Endothelial cell of umbilical vein (primary cell): Measurements from ENCODE around the gene NME5. TPM values are rescaled to one million over a fixed set of nuclear protein-coding genes. Genes with fewer than 3 reads are reported as not detected.

Source experiments
- BruUV-seq: library from RNA; stranded (reverse); fragments of 400-500 nt; replicated peaks from 2 replicates; lab custom pipeline; 2021; lab: Mats Ljungman, UMichigan
- CTCF ChIA-PET: fragments of 300-600, 350-600 bp; sonication (Branson Sonifier 250); formaldehyde crosslinking; loops from one replicate; lab custom pipeline; 2021; ENCODE audit warnings: antibody characterized with exemption, inconsistent platforms; lab: Charles Lee
- POLR2A ChIA-PET: fragments of 300-600, 350-600 bp; sonication (Branson Sonifier 250); formaldehyde crosslinking; loops from one replicate; lab custom pipeline; 2021; ENCODE audit warnings: antibody characterized with exemption, inconsistent platforms; lab: Charles Lee
- DNase-seq: peaks from one replicate; pipeline ENCODE4 v3.0.0-alpha.2; 2011; ENCODE audit warnings: low read depth, low spot score
- FAIRE-seq: peaks from 2 replicates; lab custom pipeline; 2011; peaks lifted over from hg19 to GRCh38; lab: Jason Lieb, UNC
- H2AFZ ChIP-seq: 2 replicates; pipeline ENCODE4 v1.6.0; 2012; ENCODE audit warnings: low read depth, low read length, control low read depth, inconsistent platforms
- H3K27ac ChIP-seq: 2 replicates; pipeline ENCODE4 v1.5.1; 2011; ENCODE audit warnings: low read depth, mild to moderate bottlenecking, control low read depth, low read length, moderate library complexity; ENCODE audit not compliant: insufficient read depth
- H3K27me3 ChIP-seq, 2 experiments: 2 replicates each; pipeline versions ENCODE4 v1.6.0 to v1.6.1; 2011; ENCODE audit warnings: low read length in 2 of 2, mixed read lengths in 1 of 2; ENCODE audit not compliant: control insufficient read depth in 2 of 2, insufficient read depth in 2 of 2
- H3K36me3 ChIP-seq, 2 experiments: 2 replicates in 1 of 2; 3 replicates in 1 of 2; pipeline ENCODE4 v1.5.1; 2011; ENCODE audit warnings: low read length in 2 of 2, mild to moderate bottlenecking in 1 of 2, moderate library complexity in 1 of 2; ENCODE audit not compliant: control insufficient read depth in 2 of 2, insufficient read depth in 2 of 2; ENCODE audit errors: extremely low read depth in 1 of 2
- H3K4me1 ChIP-seq: 3 replicates; pipeline ENCODE4 v1.5.1; 2011; ENCODE audit warnings: mild to moderate bottlenecking, low read length; ENCODE audit not compliant: control insufficient read depth, insufficient read depth; ENCODE audit errors: extremely low read depth
- H3K4me2 ChIP-seq: 2 replicates; pipeline ENCODE4 v1.6.1; 2011; ENCODE audit warnings: low read length, control low read depth, mixed read lengths; ENCODE audit not compliant: insufficient read depth
- H3K4me3 ChIP-seq, 3 experiments: fragments of 200-600 bp in 1 of 3; sonication (generic), shearing (Covaris generic) in 1 of 3; replicated peaks in 1 of 3; 2 replicates each; pipeline ENCODE4 v1.5.1; 2011 to 2016; ENCODE audit warnings: control low read depth in 3 of 3, low read length in 3 of 3, mild to moderate bottlenecking in 2 of 3, inconsistent platforms in 1 of 3, low read depth in 1 of 3, moderate library complexity in 1 of 3; ENCODE audit not compliant: insufficient read depth in 1 of 3
- H3K79me2 ChIP-seq: 2 replicates; pipeline ENCODE4 v1.6.0; 2012; ENCODE audit warnings: low read length, inconsistent platforms; ENCODE audit not compliant: control insufficient read depth, insufficient read depth
- H3K9ac ChIP-seq: replicated peaks from 2 replicates; pipeline ENCODE3; 2011; ENCODE audit warnings: low read length, control low read depth; ENCODE audit not compliant: insufficient read depth; ENCODE audit errors: extremely low read depth
- H3K9me1 ChIP-seq: replicated peaks from 3 replicates; pipeline ENCODE4 v1.6.0; 2011; ENCODE audit warnings: mild to moderate bottlenecking, low read length; ENCODE audit not compliant: control insufficient read depth, insufficient read depth; ENCODE audit errors: extremely low read depth
- H3K9me3 ChIP-seq: replicated peaks from 2 replicates; pipeline ENCODE4 v1.5.1; 2012; ENCODE audit warnings: low read length, inconsistent platforms; ENCODE audit not compliant: control insufficient read depth, insufficient read depth
- H4K20me1 ChIP-seq: replicated peaks from 2 replicates; pipeline ENCODE3; 2011; ENCODE audit warnings: mild to moderate bottlenecking, low read length; ENCODE audit not compliant: control insufficient read depth, insufficient read depth; ENCODE audit errors: extremely low read depth
- CTCF ChIP-seq, 2 donors: IDR thresholded peaks; 1 replicate in 1 of 2; 2 replicates in 1 of 2; pipeline ENCODE4 v1.5.1; 2011; ENCODE audit warnings: low read length in 2 of 2, mild to moderate bottlenecking in 2 of 2, moderate library complexity in 2 of 2, control low read depth in 1 of 2, inconsistent platforms in 1 of 2, low read depth in 1 of 2; ENCODE audit not compliant: insufficient read depth in 1 of 2; ENCODE audit errors: extremely low read depth in 1 of 2
- EZH2 ChIP-seq: IDR thresholded peaks from 2 replicates; pipeline ENCODE4 v1.6.1; 2012; ENCODE audit warnings: borderline replicate concordance, low read depth, mild to moderate bottlenecking, moderate library complexity, low read length, inconsistent platforms; ENCODE audit not compliant: severe bottlenecking
- FOS ChIP-seq: IDR thresholded peaks from 2 replicates; pipeline ENCODE4 v1.6.1; 2011; ENCODE audit warnings: mild to moderate bottlenecking, low read length, moderate library complexity, borderline replicate concordance; ENCODE audit not compliant: insufficient read depth
- GATA2 ChIP-seq: IDR thresholded peaks from 2 replicates; pipeline ENCODE4 v1.7.0; 2011; ENCODE audit warnings: low read depth, mild to moderate bottlenecking, moderate library complexity, mixed read lengths, low read length; ENCODE audit not compliant: insufficient read length, insufficient read depth
- JUN ChIP-seq: IDR thresholded peaks from 2 replicates; pipeline ENCODE4 v1.6.1; 2011; ENCODE audit warnings: borderline replicate concordance, low read depth; ENCODE audit not compliant: insufficient read length, insufficient read depth
- MAX ChIP-seq: IDR thresholded peaks from 2 replicates; pipeline ENCODE4 v1.6.1; 2011; ENCODE audit not compliant: insufficient read depth, insufficient read length
- MYC ChIP-seq: IDR thresholded peaks from one replicate; pipeline ENCODE4 v1.6.1; 2011; ENCODE audit warnings: mild to moderate bottlenecking, low read depth, low read length
- POLR2A ChIP-seq: IDR thresholded peaks from 2 replicates; pipeline ENCODE4 v1.6.1; 2012; ENCODE audit warnings: low read depth, mild to moderate bottlenecking, control low read depth, low read length
- POLR2AphosphoS5 ChIP-seq: IDR thresholded peaks from 2 replicates; pipeline ENCODE4 v1.6.1; 2012; ENCODE audit warnings: low read depth, mild to moderate bottlenecking, control low read depth, low read length, moderate library complexity; ENCODE audit not compliant: insufficient read depth
- dilution Hi-C: fragments of 300-500 bp; cut with MboI; formaldehyde crosslinking; loops from one replicate; pipeline ENCODE4 v1.15.0; 2019; ENCODE audit warnings: low sequenced_read_pairs; ENCODE audit not compliant: extremely low pct_ligation_motif_present
- intact Hi-C: fragments of 100-400 bp; cut with micrococcal nuclease; formaldehyde crosslinking; loops from one replicate; pipeline ENCODE4 v1.10.0; 2022
- polyA plus RNA-seq, 4 experiments: library from polyadenylated mRNA; depleted of rRNA in 3 of 4; stranded (reverse) in 3 of 4; unstranded in 1 of 4; fragments of >200 nt; gene quantifications; 2 replicates each; pipeline versions ENCODE4 v1.2.1 to v1.2.3, GENCODE V29; 2011 to 2012; ENCODE audit warnings: missing spikeins in 1 of 4
- total RNA-seq: library from RNA; stranded (reverse); gene quantifications from 2 replicates; pipeline ENCODE4 v1.2.3, GENCODE V29; 2021

The NME5 gene
- total and polyA plus RNA-seq, 2 donors (not counting 3 experiments of a cell fraction or from before 2014, with no cell fraction given): 0.11 to 1.5 TPM

GRCh38 chr5:138096363-138096762 lies 42.9 kb downstream of the NME5 start:
- no peaks in the 10 kb centered on the region for H3K79me2 ChIP-seq
- H4K20me1 ChIP-seq: no peaks in the 10 kb centered on the region
- H3K9ac ChIP-seq: no peak overlapping the region
- no peak overlapping the region for H3K4me3 ChIP-seq
- H3K4me2 ChIP-seq: no peak overlapping the region
- no peaks in the 10 kb centered on the region for H3K4me1 ChIP-seq
- peaks cover 11 to 36% of the 10 kb centered on the region in 2 experiments for H3K27me3 ChIP-seq
- no peak overlapping the region for H3K27ac ChIP-seq
- BruUV-seq: no TSS peak
- TF ChIP-seq GATA2: no peak
- FAIRE-seq: no peak
- dilution Hi-C loops (no loop called here), intact Hi-C loops (no loop called here)
- no peak for DNase-seq
- ChIA-PET POLR2A (no interaction called here), CTCF (no interaction called here)
- no peaks in the 10 kb centered on the region for H3K36me3 ChIP-seq
- H2AFZ ChIP-seq: no peak overlapping the region
- no peaks in the 10 kb centered on the region for H3K9me3 ChIP-seq
- no peaks in the 10 kb centered on the region for H3K9me1 ChIP-seq

DNA sequence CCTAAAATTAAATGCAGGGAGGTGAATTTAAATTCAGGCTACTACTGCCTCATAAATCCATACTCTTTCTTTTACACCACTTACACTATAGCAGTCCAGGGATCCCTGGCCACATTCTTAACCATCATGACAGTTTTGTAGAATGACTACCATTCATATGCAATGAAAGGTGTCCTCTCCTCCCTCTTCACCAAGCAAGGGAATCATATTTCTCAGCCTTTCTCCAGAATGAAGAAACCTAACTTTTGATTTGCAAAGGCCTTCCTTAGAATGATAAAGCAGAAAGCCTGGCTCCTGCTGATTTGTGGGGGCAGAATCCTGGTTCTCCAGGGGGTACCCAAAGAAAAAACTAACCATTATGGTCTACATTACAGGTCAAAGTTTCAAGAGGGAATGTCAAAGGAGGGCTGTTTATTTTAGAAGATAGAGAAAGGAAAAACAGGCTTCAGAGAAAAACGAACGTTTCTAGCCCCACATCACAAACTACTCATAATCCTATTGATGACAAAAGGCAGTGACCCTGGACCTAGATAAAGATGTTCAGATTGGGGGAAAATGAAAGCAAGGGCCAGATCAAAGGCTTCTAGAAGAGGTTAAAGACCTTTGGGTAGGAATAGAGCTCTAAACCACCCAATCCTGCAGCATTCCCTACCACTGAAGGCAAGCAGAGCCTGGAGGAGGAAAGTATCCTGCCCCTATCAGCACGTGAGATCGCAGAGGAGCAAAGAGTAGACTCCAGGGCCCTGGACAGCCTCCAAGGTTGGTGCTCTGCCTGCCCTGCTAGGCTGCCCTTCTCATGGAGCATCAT lies 43.9 kb downstream of the NME5 start:
- dilution Hi-C loops: no loop called here
- ChIA-PET POLR2A (interaction anchor here (0.7 kb wide), 1 partner anchor 29 kb away, joined by 7 read pairs; no protein-coding TSS in a partner anchor), CTCF (no interaction called here)
- H3K4me1 ChIP-seq: no peaks in the 10 kb centered on the region
- no TSS peak for BruUV-seq
- no peak overlapping the region for H3K27ac ChIP-seq
- no peak for DNase-seq
- H3K9me3 ChIP-seq: no peaks in the 10 kb centered on the region
- H3K27me3 ChIP-seq: peaks cover 18 to 40% of the 10 kb centered on the region in 2 experiments
- no peak overlapping the region for H2AFZ ChIP-seq
- intact Hi-C loops: no loop called here
- no peaks in the 10 kb centered on the region for H3K36me3 ChIP-seq
- no peak overlapping the region for H3K9ac ChIP-seq
- H3K9me1 ChIP-seq: no peaks in the 10 kb centered on the region
- H3K4me2 ChIP-seq: no peak overlapping the region
- no peak overlapping the region for H3K4me3 ChIP-seq
- H3K79me2 ChIP-seq: no peaks in the 10 kb centered on the region
- TF ChIP-seq GATA2: no peak
- TF ChIP-seq FOS: no peak
- TF ChIP-seq POLR2A: no peak
- no peak for TF ChIP-seq CTCF (IDR thresholded peaks at IDR 0.05; ENCODE audit: extremely low read depth in 1 of 2, insufficient read depth in 1 of 2, low read depth in 1 of 2, low read length in 2 of 2)
- no peak for TF ChIP-seq MYC
- no peak for TF ChIP-seq POLR2AphosphoS5
- no peak for TF ChIP-seq JUN
- no peak for TF ChIP-seq MAX
- TF ChIP-seq EZH2: no peak
- no peak for FAIRE-seq
- no peaks in the 10 kb centered on the region for H4K20me1 ChIP-seq
